ENCODE data around the gene NEK4.
"Not testable (repeated sequence)": the region's sequence is repeated elsewhere in the genome, so short reads cannot be mapped to it uniquely, and the experiment has no call there.

The NEK4 gene

GRCh38 chr3:52696830-52697631 lies 73.7 kb downstream of the NEK4 start:
- DNase-seq (ENCODE audit: low spot score), result no peak

- no peak for DNase-seq (ENCODE audit: low spot score)
Observed at GRCh38 chr3:52695798-52696671, 74.7 kb downstream of the NEK4 start.

GRCh38 chr3:52694528-52695189 lies 76.1 kb downstream of the NEK4 start:
- DNase-seq (ENCODE audit: low spot score), result no peak

- no peak for DNase-seq (ENCODE audit: low spot score)
Observed at GRCh38 chr3:52693071-52693470, 77.7 kb downstream of the NEK4 start.

DNA sequence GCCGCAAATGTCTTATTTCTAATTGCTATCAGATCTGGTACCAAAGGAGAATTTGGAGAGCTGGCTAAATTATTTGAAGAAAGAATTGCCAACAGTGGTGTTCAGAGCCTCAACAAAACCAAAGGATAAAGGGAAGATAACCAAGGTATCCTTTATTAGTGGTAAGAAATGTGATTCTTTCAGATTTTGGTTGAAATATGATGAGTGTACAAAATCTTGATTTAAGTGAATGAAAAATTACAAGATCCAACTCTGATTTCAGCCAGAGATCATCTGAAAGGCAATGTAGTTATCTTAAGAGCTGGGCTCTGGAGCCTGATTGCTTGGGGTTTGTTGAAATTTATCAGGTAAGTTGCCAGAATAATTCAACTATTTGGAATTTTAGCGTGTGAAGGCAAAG lies 80.2 kb downstream of the NEK4 start:
- no peak for DNase-seq (ENCODE audit: low spot score)

GRCh38 chr3:52689151-52689550 lies 81.6 kb downstream of the NEK4 start:
- no peak for DNase-seq (ENCODE audit: low spot score)

GRCh38 chr3:52688266-52688665 lies 82.5 kb downstream of the NEK4 start:
- DNase-seq (ENCODE audit: low spot score), result no peak

DNA sequence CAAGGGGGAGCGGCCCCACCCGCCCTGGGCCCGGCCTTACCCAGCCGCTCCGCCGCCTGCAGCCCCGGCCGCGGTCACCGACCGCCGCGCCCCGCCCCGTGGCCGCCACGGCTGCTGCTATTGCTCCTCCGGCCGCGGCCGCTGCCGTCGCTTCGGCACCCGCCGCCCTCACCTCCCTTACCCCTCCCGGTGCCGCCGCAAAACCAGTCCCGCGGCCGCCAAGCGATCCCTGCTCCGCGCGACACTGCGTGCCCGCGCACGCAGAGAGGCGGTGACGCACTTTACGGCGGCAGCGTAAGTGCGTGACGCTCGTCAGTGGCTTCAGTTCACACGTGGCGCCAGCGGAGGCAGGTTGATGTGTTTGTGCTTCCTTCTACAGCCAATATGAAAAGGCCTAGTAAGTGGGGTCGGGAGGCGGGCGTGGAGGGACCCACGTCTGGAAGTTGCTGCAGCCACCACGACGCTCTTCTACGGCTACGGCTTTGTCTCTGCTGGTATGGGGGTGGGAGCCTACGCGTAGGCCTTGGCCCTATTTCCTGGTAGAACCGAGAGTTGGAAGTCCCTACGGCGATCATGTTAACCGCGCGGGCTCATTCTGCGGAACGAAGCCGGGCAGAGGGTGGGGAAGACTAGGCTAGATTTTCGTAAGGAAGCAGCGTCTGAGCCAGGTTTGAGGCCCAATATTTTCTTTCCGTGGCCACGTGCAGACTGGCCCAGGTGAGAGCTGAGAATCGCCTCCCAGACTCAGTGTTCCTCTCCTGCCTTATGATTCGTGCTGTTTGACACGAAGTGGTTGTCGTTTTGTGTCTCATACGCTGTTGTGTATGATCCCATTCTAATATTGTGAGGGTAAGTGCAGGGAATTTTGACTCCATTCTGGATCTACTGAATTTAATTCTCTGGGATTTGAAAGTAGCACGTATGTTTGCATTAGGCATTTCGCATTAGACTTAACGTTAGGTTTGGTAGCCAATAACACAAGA lies 84.7 kb downstream of the NEK4 start, which contains the start of the genes GNL3 and PBRM1:
TSS of gene GNL3 (plus strand) at position 324 of the 983 bp plus-strand sequence. CDS start at position 385, 61 bp downstream.
TSS of gene PBRM1 (minus strand) at position 205 of the 983 bp plus-strand sequence.
- peak; percentile 94 for DNase-seq (ENCODE audit: low spot score)

- peak; percentile 92 for DNase-seq (ENCODE audit: low spot score)
Observed at GRCh38 chr3:52685285-52685708, 85.4 kb downstream of the NEK4 start.

DNA sequence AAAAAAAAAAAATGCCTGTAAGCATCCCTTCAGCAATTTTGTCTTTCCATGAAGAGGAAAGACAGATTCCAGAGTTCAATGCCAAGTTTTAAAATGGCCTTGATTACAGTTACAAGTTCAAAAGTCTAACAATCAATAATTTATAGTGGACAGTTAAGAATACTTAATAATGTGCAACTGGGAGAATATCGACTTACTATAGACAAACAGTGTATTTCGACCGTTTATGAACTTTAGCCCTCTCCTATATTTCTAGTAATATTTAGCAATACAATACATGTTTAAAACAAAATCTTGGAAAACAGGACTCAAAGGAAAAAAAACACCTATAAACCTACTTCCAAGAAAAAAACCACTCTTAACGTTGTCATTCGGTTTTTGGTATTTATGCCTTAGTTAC lies 86.6 kb downstream of the NEK4 start:
- DNase-seq (ENCODE audit: low spot score), result no peak

DNA sequence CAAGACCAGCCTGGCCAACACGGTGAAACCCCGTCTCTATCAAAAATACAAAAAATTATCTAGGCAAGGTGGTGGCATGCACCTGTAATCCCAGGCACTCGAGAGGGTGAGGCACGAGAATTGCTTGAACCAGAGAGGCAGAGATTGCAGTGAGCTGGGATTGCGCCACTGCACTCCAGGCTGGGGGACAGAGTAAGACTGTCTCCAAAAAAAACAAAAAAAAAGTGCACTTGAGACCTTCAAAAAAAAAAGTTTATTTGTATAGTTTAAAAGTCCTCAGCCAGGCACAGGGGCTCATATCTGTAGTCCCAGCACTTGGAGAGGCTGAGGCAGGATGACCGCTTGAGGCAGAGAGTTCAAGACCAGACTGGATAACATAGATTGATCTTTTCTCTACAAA lies 87.1 kb downstream of the NEK4 start:
- DNase-seq (ENCODE audit: low spot score), result no peak

DNA sequence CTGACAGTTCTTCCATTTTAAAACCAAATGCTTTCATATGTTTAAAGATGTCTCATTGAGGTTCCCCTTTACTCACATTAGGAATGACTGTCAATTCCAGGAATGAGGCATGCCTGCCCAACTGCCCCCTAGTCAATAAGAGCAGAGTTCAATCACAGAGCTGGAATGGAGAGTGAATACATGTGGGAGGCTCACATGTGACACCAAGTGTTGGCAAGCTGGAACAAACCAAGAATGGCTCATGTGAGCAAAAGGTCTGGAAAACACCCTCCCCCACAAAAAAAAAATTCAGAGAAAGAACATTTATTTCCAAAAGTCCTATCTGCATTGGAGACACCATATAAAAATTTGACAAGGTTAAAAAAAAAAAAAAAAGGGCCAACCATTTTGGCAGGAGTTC lies 88.7 kb downstream of the NEK4 start:
- DNase-seq (ENCODE audit: low spot score), result no peak

GRCh38 chr3:52681596-52681995 lies 89.1 kb downstream of the NEK4 start:
- no peak for DNase-seq (ENCODE audit: low spot score)

GRCh38 chr3:52679811-52680210 lies 90.9 kb downstream of the NEK4 start:
- DNase-seq (ENCODE audit: low spot score), result no peak

- DNase-seq (ENCODE audit: low spot score), result no peak
Observed at GRCh38 chr3:52679199-52679538, 91.6 kb downstream of the NEK4 start.

- DNase-seq (ENCODE audit: low spot score), result no peak
Observed at GRCh38 chr3:52678265-52679198, 92.2 kb downstream of the NEK4 start.

DNA sequence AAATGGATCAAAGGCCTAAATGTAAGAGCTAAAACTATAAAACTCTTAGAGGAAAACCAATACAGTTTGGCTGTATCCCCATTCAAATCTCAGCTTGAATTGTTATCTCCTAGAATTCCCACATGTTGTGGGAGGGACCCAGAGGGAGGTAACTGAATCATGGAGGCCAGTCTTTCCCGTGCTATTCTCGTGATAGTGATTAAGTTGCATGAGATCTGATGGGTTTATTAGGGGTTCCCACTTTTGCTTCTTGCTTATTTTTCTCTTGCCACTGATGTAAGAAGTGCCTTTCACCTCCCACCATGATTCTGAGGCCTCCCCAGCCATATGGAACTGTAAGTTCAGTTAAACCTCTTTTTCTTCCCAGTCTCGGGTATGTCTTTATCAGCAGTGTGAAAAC lies 94.5 kb downstream of the NEK4 start:
- DNase-seq (ENCODE audit: low spot score), result not testable (repeated sequence)

GRCh38 chr3:52671676-52672075 lies 99.1 kb downstream of the NEK4 start:
- DNase-seq (ENCODE audit: low spot score), result no peak

DNA sequence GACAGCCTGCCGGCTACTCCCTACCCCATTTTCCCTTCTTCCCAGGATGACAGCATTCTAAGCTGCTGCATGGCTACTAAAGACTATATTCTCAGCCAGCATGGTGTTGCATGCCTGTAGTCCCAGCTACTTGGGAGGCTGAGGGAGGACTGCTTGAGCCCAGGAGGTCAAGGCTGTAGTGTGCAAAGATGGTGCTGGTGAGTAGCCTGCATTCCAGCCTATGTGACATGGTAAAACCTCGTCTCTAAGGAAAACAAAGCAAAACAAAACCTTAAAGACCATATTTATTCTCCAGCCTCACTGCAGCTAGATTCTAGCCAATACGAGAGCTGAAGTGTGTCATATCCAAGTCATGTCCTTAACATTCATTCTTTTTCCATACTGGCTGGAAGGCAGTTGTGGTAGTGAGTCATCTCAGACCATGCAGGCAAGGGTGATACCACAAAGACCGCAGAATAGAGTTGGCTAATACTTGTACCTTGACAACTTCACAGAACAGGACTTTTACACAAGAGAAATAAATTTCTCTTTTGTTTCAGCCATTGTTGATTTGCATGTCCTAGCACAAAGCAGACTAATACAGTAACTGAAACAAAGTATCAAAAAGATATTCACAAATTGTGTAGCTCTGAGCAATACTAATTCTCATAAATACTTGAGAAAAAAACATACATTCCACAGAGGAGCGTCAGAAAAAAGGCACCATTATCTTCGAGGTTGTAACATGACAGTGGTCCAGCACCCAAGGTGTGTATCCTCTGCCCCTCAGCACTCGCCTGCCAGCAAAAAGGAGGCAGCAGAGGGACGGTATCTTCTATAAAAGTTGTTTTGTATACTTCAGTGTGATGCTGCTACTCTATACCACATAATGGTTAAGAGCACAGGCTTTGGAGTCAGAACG lies 99.9 kb downstream of the NEK4 start:
- DNase-seq (ENCODE audit: low spot score), result no peak
